HG03432 (cell line): ENCODE data around the gene NDUFV3.
"Not testable (repeated sequence)": the region's sequence is repeated elsewhere in the genome, so short reads cannot be mapped to it uniquely, and the experiment has no call there.

ENCODE experiments used
- ATAC-seq: cut with Tn5 transposase; IDR thresholded peaks from one replicate; pipeline ENCODE4 v1.9.1; 2021; ENCODE audit warnings: mild to moderate bottlenecking, moderate library complexity; ENCODE audit not compliant: unreplicated experiment

The NDUFV3 gene

DNA sequence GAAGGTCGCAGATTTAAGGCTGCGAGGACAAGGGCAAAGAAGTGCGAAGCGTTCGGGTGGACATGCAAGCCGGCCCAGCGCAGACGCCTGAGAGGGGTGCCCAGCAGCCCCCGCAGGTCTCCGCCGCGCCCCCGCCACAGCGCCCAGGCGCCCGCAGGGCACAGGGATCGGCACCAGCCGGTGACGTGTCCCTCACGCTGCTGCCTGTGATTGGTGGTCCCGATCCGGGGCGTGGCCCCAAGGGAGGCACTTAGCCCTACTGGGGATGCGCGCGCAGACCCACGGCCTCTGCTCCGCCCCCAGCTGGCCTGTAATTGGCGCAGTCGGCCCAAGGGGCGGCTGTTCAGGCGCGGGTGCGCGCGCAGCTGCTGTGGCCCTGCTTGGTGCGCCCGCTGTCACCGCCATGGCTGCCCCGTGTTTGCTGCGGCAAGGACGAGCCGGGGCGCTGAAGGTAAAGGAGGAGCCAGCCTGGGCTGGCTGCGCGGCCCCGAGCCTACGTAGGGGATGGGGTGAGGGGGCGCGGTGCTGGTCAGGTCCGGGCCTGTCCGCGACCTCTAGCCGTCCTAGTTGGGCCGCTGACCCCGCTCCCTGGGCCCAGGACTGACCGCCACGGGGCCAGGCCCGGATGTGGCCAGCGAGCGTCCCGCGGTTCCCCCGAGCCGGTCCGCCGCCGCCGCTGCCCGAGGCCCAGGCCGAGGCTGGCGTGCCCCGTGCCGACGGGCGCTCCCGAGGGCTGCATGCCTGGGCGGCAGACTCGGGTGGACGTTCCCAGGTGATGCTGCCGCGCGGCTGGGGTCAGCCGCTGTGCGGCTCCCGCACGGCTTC, at the start of gene NDUFV3:
Gene NDUFV3, plus strand, starts transcription at position 379 of the 825 bp plus-strand sequence. Its CDS starts 25 bp downstream, at position 404.
- peak; percentile 94 for ATAC-seq

DNA sequence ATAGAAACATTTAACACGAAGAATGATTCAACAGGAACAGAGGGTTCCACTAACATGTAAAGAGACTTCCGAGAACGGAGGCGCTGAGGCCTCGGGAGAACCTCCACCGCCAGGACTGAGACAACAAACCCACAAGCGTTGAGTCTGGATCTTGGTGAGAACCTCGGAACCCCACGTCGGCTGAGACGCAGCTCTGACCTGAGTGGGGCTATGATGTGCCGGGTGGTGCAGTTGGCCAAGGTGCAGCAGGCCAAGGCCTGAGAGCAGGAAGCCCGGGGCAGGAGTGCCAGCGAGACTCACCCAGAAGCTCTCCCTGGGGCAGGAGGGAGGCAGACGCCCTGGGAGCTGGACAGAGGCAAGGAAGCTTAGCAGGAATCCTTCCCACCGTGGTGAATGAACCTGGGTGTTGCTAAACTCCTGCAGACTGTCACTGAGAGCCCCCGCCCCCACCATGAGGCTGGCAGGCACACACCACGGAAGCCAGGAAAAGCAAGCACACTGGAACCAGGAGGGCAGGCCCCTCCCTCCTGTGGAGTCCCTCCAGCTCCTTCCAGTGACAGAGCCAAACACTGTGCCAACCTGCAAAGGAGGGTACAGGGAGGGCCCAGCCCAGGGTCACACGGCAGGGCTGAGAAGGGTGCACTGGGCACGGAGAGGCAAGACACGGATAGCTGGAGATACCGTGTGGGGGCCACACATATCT, 48.5 kb upstream of the NDUFV3 start:
- ATAC-seq, result no peak

DNA sequence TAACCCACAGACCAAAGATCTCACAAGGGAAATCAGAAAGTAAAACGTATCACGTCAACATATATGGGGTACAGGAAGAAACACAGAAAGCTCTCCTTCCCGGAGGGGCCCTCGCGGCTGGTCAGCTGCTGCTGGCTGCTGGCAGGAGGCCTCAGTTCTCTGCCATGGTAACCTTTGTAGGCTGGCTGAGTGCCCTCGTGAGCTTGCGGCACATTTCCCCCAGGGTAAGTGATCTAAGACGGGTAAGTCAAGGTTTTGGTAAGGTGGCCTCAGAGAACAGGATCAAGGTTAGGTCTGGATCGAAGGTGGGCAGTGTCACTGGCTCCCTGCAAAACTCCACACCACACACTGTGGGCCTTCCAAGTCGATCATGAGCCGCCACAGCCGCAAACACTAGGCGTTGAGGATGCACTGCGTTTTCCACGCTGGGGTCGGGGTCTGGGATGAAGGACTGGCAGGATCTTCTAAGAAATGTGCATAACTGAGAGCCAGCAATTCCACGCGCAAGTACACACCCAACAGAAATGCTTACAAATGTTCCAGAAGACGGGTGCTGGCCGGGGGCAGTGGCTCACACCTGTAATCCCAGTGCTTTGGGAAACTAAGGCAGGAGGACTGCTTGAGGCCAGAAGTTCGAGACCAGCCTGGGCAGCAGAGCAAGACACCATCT, 47.7 kb upstream of the NDUFV3 start:
- no peak for ATAC-seq

DNA sequence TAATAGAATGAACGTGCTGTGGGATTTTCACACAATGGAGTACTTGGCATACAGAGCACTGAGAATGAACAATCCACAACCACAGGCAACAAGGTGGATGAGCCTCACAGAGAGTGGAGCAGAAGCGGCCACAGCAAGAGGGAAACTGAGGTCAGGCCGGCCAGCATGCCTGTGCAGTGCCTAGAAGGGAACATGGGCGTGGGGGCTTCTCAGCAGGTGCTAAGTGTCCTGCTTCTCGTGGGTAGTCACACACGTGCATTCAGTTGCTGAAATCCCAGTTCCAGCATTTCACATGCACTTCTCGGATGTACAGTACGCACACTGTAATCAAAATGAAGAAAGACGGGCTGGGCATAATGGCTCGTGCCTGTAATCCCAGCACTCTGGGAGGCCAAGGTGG, 46.9 kb upstream of the NDUFV3 start:
- no peak for ATAC-seq

DNA sequence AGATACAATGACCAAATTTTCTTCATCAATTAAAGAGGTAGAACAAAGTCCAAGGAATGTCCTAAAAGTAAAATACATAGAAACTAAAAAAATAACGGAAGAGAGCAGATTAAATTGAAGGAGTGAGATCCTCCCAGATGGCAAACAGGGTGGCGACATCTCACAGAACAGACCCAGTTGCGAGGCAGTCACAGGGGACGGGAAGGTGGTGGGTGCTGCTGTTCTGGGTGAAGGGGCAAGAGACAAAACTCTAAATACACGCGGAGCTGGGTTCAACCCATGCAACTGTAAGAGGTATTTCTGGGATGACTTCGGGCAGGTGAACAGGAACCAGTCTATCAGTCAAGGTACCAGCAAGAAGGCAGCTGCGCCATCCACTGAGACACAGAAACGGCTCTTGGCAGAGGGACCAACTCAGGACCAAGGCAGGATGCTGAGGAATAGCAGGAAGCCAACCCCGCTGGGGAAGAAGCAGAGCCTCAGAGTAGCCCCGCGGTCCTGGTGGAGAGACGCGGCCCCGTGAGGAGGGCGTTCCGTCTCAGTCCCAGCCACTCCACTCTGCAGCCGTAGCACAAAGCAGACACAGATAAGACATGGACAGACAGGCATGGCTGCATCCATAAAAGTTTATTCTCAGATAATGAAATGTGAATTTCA, 45.9 kb upstream of the NDUFV3 start:
- ATAC-seq, result no peak

DNA sequence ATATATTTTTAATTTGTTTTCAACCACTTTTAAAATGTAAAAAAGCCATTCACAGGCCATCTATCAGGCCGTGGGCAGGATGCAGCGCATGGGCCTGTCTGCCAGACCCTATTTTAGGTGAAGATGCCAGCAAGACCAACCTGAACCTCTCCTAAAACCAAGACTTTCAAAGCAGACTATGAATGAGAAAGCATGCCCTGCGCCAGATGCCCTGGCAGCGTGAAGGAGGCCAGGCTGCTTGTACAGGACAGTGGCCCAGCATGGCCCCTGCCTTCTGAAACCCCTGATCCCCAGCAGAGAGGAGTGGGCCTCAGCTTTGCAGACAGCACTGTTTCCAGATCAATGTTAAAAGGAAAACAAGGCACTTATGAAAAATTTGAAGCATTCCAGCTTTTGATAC, 45.4 kb upstream of the NDUFV3 start:
- no peak for ATAC-seq

DNA sequence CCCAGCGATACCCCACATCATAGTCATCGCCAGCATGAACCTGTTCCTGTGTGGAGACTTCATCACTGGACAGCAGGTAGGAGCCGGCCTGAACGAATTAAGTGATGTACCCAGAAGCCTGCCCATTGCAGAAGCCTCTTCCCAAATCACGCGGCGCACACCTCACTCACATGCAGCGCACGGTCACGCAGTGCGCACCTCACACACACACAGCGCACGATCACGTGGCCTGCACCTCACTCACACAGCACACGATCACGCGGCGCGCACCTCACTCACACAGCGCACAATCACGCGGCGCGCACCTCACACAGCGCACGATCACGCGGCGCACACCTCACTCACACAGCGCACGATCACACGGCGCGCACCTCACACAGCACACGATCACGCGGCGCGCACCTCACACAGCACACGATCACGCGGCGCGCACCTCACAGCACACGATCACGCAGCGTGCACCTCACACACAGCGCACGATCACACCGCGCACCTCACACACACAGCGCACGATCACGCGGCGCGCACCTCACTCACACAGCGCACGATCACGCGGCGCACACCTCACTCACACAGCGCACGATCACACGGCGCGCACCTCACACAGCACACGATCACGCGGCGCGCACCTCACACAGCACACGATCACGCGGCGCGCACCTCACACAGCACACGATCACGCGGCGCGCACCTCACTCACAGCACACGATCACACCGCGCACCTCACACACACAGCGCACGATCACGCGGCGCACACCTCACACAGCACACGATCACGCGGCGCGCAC, 44.8 kb upstream of the NDUFV3 start:
- not testable (repeated sequence) for ATAC-seq

DNA sequence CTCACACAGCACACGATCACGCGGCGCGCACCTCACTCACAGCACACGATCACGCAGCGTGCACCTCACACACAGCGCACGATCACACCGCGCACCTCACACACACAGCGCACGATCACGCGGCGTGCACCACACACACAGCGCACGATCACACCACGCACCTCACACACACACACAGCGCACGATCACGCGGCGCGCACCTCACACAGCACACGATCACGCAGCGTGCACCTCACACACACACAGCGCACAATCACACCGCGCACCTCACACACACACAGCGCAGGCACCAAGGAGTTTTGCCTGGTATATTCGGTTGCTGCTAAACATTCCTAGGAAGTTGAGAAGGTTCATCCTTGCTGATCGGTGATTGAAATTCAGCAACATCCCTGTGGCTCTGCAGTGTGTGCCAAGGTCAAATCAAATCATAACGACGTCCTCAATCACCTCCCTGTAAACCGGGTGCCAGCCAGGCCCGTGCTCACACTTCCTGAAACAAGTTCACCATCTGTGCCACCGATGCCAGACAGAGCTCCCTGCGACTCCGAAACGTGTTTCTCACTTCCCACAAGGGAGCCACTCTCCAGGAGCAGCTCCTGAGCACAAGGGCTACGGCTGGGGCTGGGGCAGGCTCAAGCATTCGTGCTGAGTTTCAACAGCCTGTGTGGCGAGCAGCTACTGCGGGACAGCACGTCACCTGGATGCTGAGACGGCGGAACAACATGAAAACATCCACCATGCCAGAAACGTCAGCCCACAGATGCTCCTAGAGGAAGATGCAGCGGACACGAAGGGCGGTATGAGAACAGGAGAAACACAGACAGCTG, 44.0 kb upstream of the NDUFV3 start:
- no peak for ATAC-seq

DNA sequence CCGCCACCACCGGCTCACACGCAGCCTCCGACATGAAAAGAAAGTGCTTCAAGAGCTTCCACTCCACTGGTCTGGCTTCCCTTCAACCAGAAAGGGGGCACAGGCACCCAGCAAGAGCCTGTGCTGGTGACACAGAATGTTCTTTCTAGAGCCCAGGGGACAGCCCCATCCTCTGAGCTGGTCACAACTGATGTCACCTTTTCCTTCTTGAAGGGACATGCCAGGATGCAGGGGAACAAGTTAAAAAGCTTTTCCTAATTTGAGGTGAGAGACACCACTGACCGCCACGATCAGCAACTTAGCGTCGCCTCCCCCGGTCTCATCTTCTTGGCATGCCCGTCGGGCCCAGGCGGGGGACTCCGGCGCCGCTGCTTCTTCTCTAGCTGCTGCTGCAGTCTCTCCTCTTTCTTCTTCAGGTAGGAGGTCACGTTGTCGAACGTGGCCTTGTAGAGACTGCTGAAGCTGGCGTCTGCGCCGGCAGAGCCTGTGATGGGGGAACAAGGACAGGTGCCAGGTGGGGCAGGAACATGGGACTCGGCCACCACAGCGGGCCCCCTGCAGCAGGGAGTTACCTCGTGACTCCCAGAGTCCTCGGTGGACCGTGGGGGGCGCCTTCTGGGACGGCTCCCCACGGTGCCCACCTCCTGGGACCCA, 43.2 kb upstream of the NDUFV3 start:
- ATAC-seq, result no peak

DNA sequence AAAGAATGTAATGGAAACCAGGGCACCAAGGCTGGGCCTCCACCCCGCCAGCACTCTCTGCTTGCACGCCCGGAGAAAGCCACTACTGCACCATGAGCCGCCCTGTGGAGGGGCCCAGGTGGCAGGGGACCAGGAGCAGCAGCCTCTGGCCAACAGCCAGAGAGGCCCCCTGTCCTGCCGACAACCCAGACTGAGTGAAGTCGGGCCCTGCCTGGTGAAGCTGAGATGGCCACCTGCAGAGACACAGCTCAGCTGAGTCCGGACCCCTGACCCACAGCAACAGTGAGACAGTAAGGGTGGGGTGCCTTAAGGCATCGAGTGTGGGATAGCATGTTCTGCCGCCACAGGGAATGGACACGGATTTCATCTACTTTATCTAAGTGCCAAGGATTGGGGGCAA, 42.6 kb upstream of the NDUFV3 start:
- ATAC-seq, result no peak

DNA sequence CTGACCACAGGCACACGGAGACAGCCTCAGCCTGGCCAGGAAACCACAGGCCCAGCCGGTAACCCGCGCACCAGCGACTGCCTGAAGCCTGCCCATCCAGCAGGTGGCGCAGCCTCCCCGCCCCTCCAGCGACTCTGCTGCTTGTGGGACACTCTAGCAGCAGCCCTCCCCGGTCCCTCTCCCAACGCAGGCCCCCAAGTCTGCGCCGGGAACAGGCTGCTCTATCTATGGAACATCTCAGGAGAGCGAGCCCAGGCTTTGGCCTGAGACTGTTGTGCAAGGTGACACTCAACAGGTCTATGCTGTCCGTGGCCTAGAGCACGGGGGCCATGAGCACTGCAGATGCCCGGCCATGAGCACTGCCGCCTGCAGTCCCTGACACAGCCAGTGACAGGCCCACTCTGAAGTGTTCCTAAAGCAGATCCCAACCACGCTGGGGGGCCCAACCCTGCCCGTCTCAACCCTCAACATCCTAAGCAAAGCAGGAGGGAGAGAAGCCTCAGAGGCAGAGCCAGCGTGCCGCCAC, 42.2 kb upstream of the NDUFV3 start:
- ATAC-seq, result no peak

DNA sequence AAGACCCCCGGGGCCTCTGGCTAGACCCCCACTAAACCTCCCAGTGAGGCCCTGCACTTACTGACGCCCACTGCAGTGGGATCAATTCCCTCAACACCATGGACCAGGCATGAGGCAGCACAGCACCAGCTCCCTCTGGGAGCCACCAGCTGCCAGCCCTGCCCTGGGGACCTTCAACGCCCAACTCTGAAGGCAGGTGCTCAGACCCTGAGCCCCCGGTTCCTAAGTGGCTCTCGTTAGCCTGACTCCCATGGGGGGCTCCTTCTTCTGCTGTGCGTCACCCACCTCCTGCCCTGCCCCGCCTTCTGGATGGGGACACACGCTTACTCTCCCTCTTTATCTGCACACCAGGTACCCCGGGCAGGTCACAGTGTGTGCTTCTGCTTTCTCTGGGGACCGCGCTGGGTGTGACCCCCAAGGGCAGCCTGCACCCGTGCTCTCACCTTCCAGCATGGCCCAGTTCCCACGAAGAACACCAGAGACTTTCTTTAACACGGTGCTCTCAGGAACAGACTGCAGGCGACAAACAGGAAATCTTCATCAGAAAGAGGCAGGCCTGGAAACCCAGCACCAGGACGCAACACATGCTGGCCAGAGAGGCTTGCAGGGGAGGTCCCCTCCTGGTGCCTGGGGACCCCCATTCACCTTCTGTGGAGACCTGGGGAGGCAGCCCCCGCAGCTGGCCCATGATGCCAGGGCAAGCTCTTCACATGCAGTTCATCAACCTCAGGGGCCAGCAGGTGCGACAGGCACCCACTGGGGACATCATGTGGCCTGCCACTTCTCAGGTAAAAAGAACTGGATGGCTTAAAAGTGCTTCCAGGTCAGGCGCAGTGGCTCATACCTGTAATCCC, 41.1 kb upstream of the NDUFV3 start:
- no peak for ATAC-seq

DNA sequence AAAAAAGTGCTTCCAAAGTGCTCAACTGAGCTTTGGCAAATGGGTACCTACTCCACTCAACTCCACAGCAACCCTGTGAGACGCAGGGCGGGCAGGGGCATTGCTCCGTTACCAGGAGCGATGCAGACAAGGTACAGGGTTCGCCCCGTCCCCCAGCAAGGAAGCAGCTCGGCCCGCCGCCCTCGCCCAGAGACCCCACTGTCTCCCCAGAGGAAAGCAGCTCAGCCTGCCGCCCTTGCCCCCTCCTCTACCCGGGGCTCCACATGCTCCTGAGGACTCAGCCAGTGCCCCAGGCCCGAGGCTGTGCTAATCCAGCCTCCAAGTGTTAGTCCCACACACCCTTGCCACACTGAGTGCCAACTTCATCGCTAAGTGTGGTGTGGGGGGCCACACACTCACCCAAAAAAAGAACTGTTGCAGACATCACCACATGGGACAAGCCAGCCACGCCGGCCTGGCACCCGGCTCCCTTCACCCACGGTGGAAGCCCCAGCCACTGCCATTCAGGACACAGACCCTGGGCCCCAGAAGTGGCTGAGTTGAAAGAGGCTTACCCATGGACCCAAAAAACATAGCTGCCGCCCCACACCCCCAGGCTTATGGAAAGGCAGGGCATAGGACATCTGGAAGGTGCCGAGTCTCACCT, 40.1 kb upstream of the NDUFV3 start:
- ATAC-seq, result no peak

DNA sequence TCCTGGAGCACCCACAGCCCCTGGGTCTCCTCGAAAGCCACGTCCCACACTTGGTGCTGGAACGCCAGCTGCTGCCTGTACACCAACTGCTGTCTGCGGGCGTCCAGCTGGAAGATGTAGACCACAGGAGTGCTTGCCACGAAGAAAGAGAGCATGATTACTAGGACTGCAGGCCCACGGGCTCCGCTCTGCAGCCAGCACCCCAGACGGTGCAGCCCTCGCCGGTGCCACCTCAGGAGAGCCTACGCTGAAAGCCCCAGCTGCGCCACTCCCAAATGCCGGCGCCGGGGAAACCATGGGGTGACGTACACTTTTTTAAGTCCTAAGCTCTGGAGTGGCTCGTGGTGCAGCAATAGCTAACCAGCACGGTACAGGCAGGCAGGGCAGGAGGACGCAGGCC, 39.5 kb upstream of the NDUFV3 start:
- ATAC-seq, result no peak

DNA sequence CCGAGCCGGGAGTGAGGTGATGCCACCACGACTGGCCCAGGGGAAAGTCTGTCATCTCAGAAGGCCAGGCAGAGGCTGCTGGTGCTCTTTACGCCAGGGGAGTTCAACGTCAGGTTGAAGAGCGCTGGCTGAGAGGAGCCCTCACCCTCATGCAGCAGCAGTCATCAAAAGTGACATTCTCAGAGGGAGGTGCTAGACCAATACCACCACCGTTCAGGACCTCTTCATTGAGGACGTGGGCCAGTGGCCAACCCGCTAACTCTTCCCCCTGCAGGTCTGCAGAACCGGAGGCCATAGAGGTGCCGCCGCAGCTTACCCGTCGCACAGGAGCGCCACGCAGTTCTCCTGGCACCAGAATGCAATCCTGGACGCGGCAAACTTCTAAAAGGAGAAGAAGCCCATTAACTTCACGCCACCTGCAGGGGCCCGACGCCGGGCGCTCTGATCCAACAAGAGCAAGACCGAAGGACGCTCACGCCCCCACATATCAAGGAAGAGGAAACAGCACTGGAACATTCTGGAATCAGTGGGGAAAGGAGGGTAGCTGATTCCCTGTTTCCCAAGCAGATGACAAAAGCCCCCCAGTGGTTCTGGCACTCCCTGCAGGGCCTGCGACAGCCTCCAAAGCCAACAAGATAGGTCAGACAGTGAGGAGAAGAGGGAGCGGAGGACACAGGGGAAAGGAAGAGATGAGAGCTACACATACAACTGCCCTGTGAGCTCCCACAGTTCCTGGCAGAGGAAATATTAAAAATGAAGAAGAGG, 38.7 kb upstream of the NDUFV3 start:
- ATAC-seq, result no peak

DNA sequence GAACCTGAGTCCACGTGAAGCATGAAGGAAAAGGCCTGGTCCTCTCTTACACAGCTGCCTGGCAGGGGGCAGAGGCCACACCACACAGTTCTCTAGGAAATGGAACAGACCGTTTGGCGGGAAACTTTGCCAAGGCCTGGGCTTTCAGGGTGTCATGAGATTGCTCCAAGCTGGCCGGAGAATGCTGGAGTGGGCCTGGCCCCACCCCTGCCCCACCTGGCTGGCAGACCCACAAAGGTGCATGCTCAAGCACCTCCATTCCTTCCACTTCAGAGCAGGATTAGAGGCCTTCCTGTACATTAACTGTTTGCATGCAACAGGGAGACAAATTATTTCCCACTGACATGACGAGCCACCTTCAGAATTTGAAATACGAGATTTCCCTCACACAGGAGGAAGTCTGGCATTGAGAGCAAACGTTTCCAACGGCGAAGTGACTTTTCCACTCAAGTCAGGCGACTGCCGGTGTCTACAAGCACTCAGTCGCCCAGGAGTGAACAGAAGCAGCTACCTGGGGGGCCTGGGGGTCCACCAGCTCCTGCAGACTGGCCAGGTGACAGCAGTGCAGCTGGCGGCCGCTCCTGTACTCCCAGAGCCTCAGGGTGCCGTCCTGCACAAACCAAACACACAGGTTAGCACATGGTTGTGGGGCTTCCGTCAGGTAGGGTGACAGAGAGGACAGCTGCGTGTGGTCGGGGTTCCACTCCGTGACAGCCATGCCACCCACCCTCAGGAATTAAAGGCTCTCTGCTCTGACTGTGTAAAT, 37.8 kb upstream of the NDUFV3 start:
- ATAC-seq, result no peak
